NB4 (cell line): ENCODE measurements around the gene PRSS57.

ENCODE experiments used
- CTCF ChIP-seq: IDR thresholded peaks from one replicate; pipeline ENCODE4 v1.5.1; 2012; ENCODE audit warnings: low read depth, low read length
- POLR2A ChIP-seq: IDR thresholded peaks from 2 replicates; pipeline ENCODE4 v1.6.1; 2011; ENCODE audit warnings: mild to moderate bottlenecking; ENCODE audit not compliant: insufficient read length; ENCODE audit errors: extremely low read depth

GRCh38 chr19:646779-647565, 48.3 kb downstream of the PRSS57 start:
- TF ChIP-seq CTCF (no peak), POLR2A (no peak)
